Activated effector memory CD4-positive, alpha-beta T cell treated with Interleukin-2 at 50 U/mL for 16 hours (primary cell): Measurements from ENCODE around the gene RFC2.
A peak's percentile ranks its signal among the peaks of the same experiment; 100 is the strongest.
"Not testable (repeated sequence)": the region's sequence is repeated elsewhere in the genome, so short reads cannot be mapped to it uniquely, and the experiment has no call there.

Experiments
- DNase-seq: peaks from one replicate; pipeline ENCODE4 v3.0.0-alpha.2; 2020

RFC2 gene

GRCh38 chr7:74282748-74283459 is 28.7 kb upstream of the RFC2 start:
- DNase-seq = no peak

- DNase-seq = no peak
These were observed 26.8 kb upstream of the RFC2 start for GRCh38 chr7:74280985-74281384.

- no peak for DNase-seq
These were observed 23.4 kb upstream of the RFC2 start for GRCh38 chr7:74277636-74278035.

- no peak for DNase-seq
These were observed 21.2 kb upstream of the RFC2 start for GRCh38 chr7:74275401-74275881.

- no peak for DNase-seq
These were observed 18.3 kb upstream of the RFC2 start for GRCh38 chr7:74272305-74273038.

- DNase-seq = no peak
These were observed 17.5 kb upstream of the RFC2 start for GRCh38 chr7:74271742-74272141.

GRCh38 chr7:74269757-74270277 is 15.6 kb upstream of the RFC2 start:
- peak; percentile 52 for DNase-seq

- no peak for DNase-seq
These were observed 13.8 kb upstream of the RFC2 start for GRCh38 chr7:74267756-74268565.

- no peak for DNase-seq
These were observed 12.2 kb upstream of the RFC2 start for GRCh38 chr7:74266191-74266963.

- no peak for DNase-seq
These were observed 9.4 kb upstream of the RFC2 start for GRCh38 chr7:74263399-74264120.

GRCh38 chr7:74262639-74263398 is 8.6 kb upstream of the RFC2 start:
- DNase-seq = no peak

- no peak for DNase-seq
These were observed 4.4 kb upstream of the RFC2 start for GRCh38 chr7:74258639-74259038.

GRCh38 chr7:74256491-74257408 is 2.6 kb upstream of the RFC2 start:
- no peak for DNase-seq

- DNase-seq = not testable (repeated sequence)
These were observed 1.3 kb upstream of the RFC2 start for GRCh38 chr7:74255461-74255860.

- no peak for DNase-seq
These were observed 720 bp upstream of the RFC2 start for GRCh38 chr7:74254858-74255379.

GRCh38 chr7:74253835-74254128 is 417 bp downstream of the RFC2 start:
- DNase-seq = no peak

GRCh38 chr7:74253331-74253730 is 868 bp downstream of the RFC2 start:
- no peak for DNase-seq

- no peak for DNase-seq
These were observed 1.3 kb downstream of the RFC2 start for GRCh38 chr7:74252893-74253292.

- DNase-seq = not testable (repeated sequence)
These were observed 5.1 kb downstream of the RFC2 start for GRCh38 chr7:74249058-74249457.

GRCh38 chr7:74248156-74248555 is 6.0 kb downstream of the RFC2 start:
- no peak for DNase-seq
